GM23338 (cell line): ENCODE data around the gene EIF4A3. TPM values are rescaled to one million over a fixed set of nuclear protein-coding genes. Genes with fewer than 3 reads are reported as not detected.

Experiments used
- ATAC-seq: fragments of 200-7000 bp; cut with Tn5 transposase; 3 replicates; pipeline ENCODE4 v1.9.1; 2020
- DNase-seq: peaks from one replicate; pipeline ENCODE4 v3.0.0-alpha.2; 2015; ENCODE audit warnings: low spot score
- H2AFZ ChIP-seq: fragments of 200-600 bp; sonication (generic); 2 replicates; pipeline ENCODE4 v1.8.0; 2016; ENCODE audit warnings: antibody characterized with exemption, mild to moderate bottlenecking, moderate library complexity
- H3F3A ChIP-seq: fragments of 200-600 bp; sonication (generic); replicated peaks from 2 replicates; pipeline ENCODE4 v1.8.0; 2017; ENCODE audit warnings: antibody characterized with exemption, mixed run types, low read depth
- H3K27ac ChIP-seq: fragments of 200-600 bp; sonication (generic); 2 replicates; pipeline ENCODE4 v1.6.1; 2016; ENCODE audit warnings: low read depth
- H3K27me3 ChIP-seq: fragments of 200-600 bp; sonication (generic); 2 replicates; pipeline ENCODE4 v1.8.0; 2016; ENCODE audit warnings: mild to moderate bottlenecking, mixed run types, moderate library complexity; ENCODE audit not compliant: insufficient read depth
- H3K36me3 ChIP-seq: fragments of 200-600 bp; sonication (generic); 2 replicates; pipeline ENCODE4 v1.8.0; 2016; ENCODE audit warnings: mild to moderate bottlenecking; ENCODE audit not compliant: insufficient read depth
- H3K4me1 ChIP-seq: fragments of 200-600 bp; sonication (generic); 2 replicates; pipeline ENCODE4 v1.8.0; 2016; ENCODE audit warnings: mild to moderate bottlenecking, moderate library complexity; ENCODE audit not compliant: insufficient read depth
- H3K4me2 ChIP-seq: fragments of 200-600 bp; sonication (generic); 2 replicates; pipeline ENCODE4 v1.7.1; 2017; ENCODE audit warnings: mixed run types
- H3K4me3 ChIP-seq: fragments of 200-600 bp; sonication (generic); 2 replicates; pipeline ENCODE4 v1.6.1; 2016; ENCODE audit warnings: mixed run types
- H3K79me2 ChIP-seq: fragments of 200-600 bp; sonication (generic); replicated peaks from 2 replicates; pipeline ENCODE4 v1.8.0; 2017; ENCODE audit warnings: mild to moderate bottlenecking; ENCODE audit not compliant: insufficient read depth
- H3K9me2 ChIP-seq: fragments of 200-600 bp; sonication (generic); 2 replicates; pipeline ENCODE4 v1.8.0; 2017; ENCODE audit not compliant: insufficient read depth
- H4K20me1 ChIP-seq: fragments of 200-600 bp; sonication (generic); replicated peaks from 2 replicates; pipeline ENCODE4 v1.8.0; 2017; ENCODE audit warnings: mild to moderate bottlenecking; ENCODE audit not compliant: insufficient read depth
- H3K27ac Mint-ChIP-seq: 2 replicates; pipeline ENCODE4 v1.8.0; 2020; ENCODE audit warnings: inconsistent platforms, mild to moderate bottlenecking, moderate library complexity, mixed read lengths
- H3K27me3 Mint-ChIP-seq: 3 replicates; pipeline ENCODE4 v1.8.0; 2022; ENCODE audit warnings: low read depth, mild to moderate bottlenecking, moderate library complexity, mixed read lengths, inconsistent platforms; ENCODE audit not compliant: insufficient read depth, poor library complexity
- H3K36me3 Mint-ChIP-seq: 3 replicates; pipeline ENCODE4 v1.8.0; 2021; ENCODE audit warnings: low read depth, mild to moderate bottlenecking, inconsistent platforms, moderate library complexity, mixed read lengths
- H3K4me1 Mint-ChIP-seq: 3 replicates; pipeline ENCODE4 v1.8.0; 2020; ENCODE audit warnings: mild to moderate bottlenecking, inconsistent platforms, mixed read lengths
- H3K4me3 Mint-ChIP-seq: 3 replicates; pipeline ENCODE4 v1.8.0; 2021; ENCODE audit warnings: moderate library complexity, mild to moderate bottlenecking, inconsistent platforms, mixed read lengths
- H3K9me3 Mint-ChIP-seq: 3 replicates; pipeline ENCODE4 v1.8.0; 2020; ENCODE audit warnings: moderate library complexity, mild to moderate bottlenecking, inconsistent platforms, mixed read lengths
- CREB1 ChIP-seq: fragments of 250-450 bp; sonication (Bioruptor Pico); IDR thresholded peaks from 2 replicates; pipeline ENCODE4 v1.5.0; 2020; ENCODE audit warnings: low read depth, mild to moderate bottlenecking, moderate library complexity
- CTCF ChIP-seq, 2 experiments: fragments of 200-600 bp in 1 of 2; sonication (generic) in 1 of 2; conservative IDR thresholded peaks; 2 replicates each; pipeline versions ENCODE4 v1.5.1 to v1.6.1; 2016 to 2017; ENCODE audit warnings: antibody characterized with exemption in 2 of 2, low read depth in 2 of 2, mild to moderate bottlenecking in 2 of 2, moderate library complexity in 1 of 2
- ETS1 ChIP-seq: IDR thresholded peaks from 2 replicates; pipeline ENCODE4 v1.6.1; 2016; ENCODE audit warnings: antibody characterized with exemption
- EZH2 ChIP-seq: fragments of 200-600 bp; sonication (generic); IDR thresholded peaks from one replicate; pipeline ENCODE4 v1.8.0; 2017; ENCODE audit warnings: antibody characterized with exemption, mild to moderate bottlenecking, low read depth; ENCODE audit not compliant: unreplicated experiment
- EZH2phosphoT487 ChIP-seq: fragments of 200-600 bp; sonication (generic); IDR thresholded peaks from one replicate; pipeline ENCODE4 v1.8.1; 2018; ENCODE audit warnings: antibody characterized with exemption; ENCODE audit not compliant: unreplicated experiment
- NANOG ChIP-seq: IDR thresholded peaks from 2 replicates; pipeline ENCODE4 v1.6.1; 2016; ENCODE audit warnings: antibody characterized with exemption, borderline replicate concordance
- POLR2AphosphoS5 ChIP-seq: IDR thresholded peaks from 2 replicates; pipeline ENCODE4 v1.6.1; 2016; ENCODE audit warnings: antibody characterized with exemption, low read depth
- STAT1 ChIP-seq: IDR thresholded peaks from one replicate; pipeline ENCODE4 v1.6.1; 2016; ENCODE audit warnings: antibody characterized with exemption; ENCODE audit not compliant: unreplicated experiment
- ZNF114 ChIP-seq: fragments of 250-450 bp; sonication (Bioruptor Pico); IDR thresholded peaks from 2 replicates; pipeline ENCODE4 v1.5.0; 2020; ENCODE audit warnings: mild to moderate bottlenecking, moderate library complexity
- ZNF331 ChIP-seq: fragments of 250-450 bp; sonication (Bioruptor Pico); IDR thresholded peaks from 2 replicates; pipeline ENCODE4 v1.5.0; 2020; ENCODE audit warnings: low read depth, mild to moderate bottlenecking, moderate library complexity
- polyA plus RNA-seq: library from polyadenylated mRNA; unstranded; fragments of >200 nt; fragmentation: Nextera tagmentation; extraction: Ambion mirVana; gene quantifications from 2 replicates; pipeline ENCODE4 v1.2.1, GENCODE V29; 2016
- total RNA-seq: library from RNA; depleted of rRNA; stranded (reverse); fragments of >200 nt; shearing (Covaris generic); gene quantifications from 2 replicates; pipeline ENCODE4 v1.2.3, GENCODE V29; 2014

Gene EIF4A3
- total and polyA plus RNA-seq, 2 experiments from 2014 or later: 146 to 156 TPM

- H3K4me1 ChIP-seq: peaks cover 14% of the 10 kb centered on the region
- Mint-ChIP-seq H3K27me3 (peaks cover 10% of the 10 kb centered on the region), H3K4me3 (no peak overlapping the region), H3K9me3 (no peaks in the 10 kb centered on the region), H3K4me1 (peaks cover 25% of the 10 kb centered on the region), H3K36me3 (no peaks in the 10 kb centered on the region), H3K27ac (no peak overlapping the region)
- no peaks in the 10 kb centered on the region for H4K20me1 ChIP-seq
- no peak overlapping the region for H3K4me3 ChIP-seq
- no peak for TF ChIP-seq CTCF (conservative IDR thresholded peaks at IDR 0.05; ENCODE audit: low read depth in 2 of 2)
- no peak for TF ChIP-seq POLR2AphosphoS5
- TF ChIP-seq ZNF114: no peak
- no peak for TF ChIP-seq NANOG
- TF ChIP-seq EZH2phosphoT487: no peak
- TF ChIP-seq EZH2: no peak
- TF ChIP-seq ZNF331: no peak
- TF ChIP-seq CREB1 (CRISPR knock-in tag): no peak
- TF ChIP-seq ETS1: no peak
- TF ChIP-seq STAT1: no peak
- no peaks in the 10 kb centered on the region for H3K9me2 ChIP-seq
- no peak overlapping the region for H3K27ac ChIP-seq
- no peaks in the 10 kb centered on the region for H3K27me3 ChIP-seq
- H3K4me2 ChIP-seq: no peak overlapping the region
- no peak for DNase-seq
- no peak for ATAC-seq
- H2AFZ ChIP-seq: no peak overlapping the region
- H3F3A ChIP-seq: peaks cover 10% of the 10 kb centered on the region; the same call in 1 of the 2 replicates
- H3K79me2 ChIP-seq: no peaks in the 10 kb centered on the region
- no peaks in the 10 kb centered on the region for H3K36me3 ChIP-seq
Measured at GRCh38 chr17:80125656-80126448, 21.1 kb downstream of the EIF4A3 start.

- DNase-seq: peak; percentile 84
- H3K36me3 Mint-ChIP-seq: no peaks in the 10 kb centered on the region
- ATAC-seq: peak; percentile 96
- Histone ChIP-seq H3K4me1 (peaks cover 14% of the 10 kb centered on the region), H3K36me3 (no peaks in the 10 kb centered on the region), H3K4me3 (no peak overlapping the region), H3K27me3 (no peaks in the 10 kb centered on the region), H3F3A (peaks cover 10% of the 10 kb centered on the region; the same call in 1 of the 2 replicates), H2AFZ (peak overlapping the region; percentile 82), H3K27ac (peak overlapping the region; percentile 41; the same call in 1 of the 2 replicates), H3K9me2 (no peaks in the 10 kb centered on the region), H3K4me2 (peak overlapping the region; percentile 68), H4K20me1 (no peaks in the 10 kb centered on the region), H3K79me2 (no peaks in the 10 kb centered on the region)
- peak overlapping the region; percentile 83 for H3K27ac Mint-ChIP-seq
- TF ChIP-seq CREB1 (CRISPR knock-in tag) (peak; percentile 30; the same call in 1 of the 2 replicates), POLR2AphosphoS5 (no peak), STAT1 (no peak), EZH2 (no peak), CTCF (conservative IDR thresholded peaks at IDR 0.05; ENCODE audit: low read depth in 2 of 2) (peak; percentile 69 to 71)
- peaks cover 23% of the 10 kb centered on the region for H3K4me1 Mint-ChIP-seq
- peak overlapping the region; percentile 50; the same call in 2 of the 3 replicates for H3K4me3 Mint-ChIP-seq
- H3K9me3 Mint-ChIP-seq: no peaks in the 10 kb centered on the region
- peaks cover 12% of the 10 kb centered on the region for H3K27me3 Mint-ChIP-seq
Measured at GRCh38 chr17:80124351-80124981, 22.5 kb downstream of the EIF4A3 start.
